H1 (cell line): Measurements from ENCODE around the gene HS6ST3. TPM values are rescaled to one million over a fixed set of nuclear protein-coding genes. Genes with fewer than 3 reads are reported as not detected.

Experiments used
- CTCF ChIA-PET: fragments of 300-600 bp; sonication (Branson Sonifier 250); formaldehyde crosslinking; loops from one replicate; lab custom pipeline; 2021; ENCODE audit not compliant: partially characterized antibody; lab: Charles Lee
- POLR2A ChIA-PET: fragments of 300-600 bp; sonication (Branson Sonifier 250); formaldehyde crosslinking; loops from one replicate; lab custom pipeline; 2021; ENCODE audit warnings: inconsistent platforms; ENCODE audit not compliant: partially characterized antibody; lab: Charles Lee
- DNase-seq, 2 experiments: peaks; one replicate each; pipeline versions ENCODE4 v3.0.0 to v3.0.0-alpha.2; 2010 to 2022; ENCODE audit warnings: low spot score in 2 of 2, low read depth in 1 of 2, mixed read lengths in 1 of 2
- FAIRE-seq: peaks from 2 replicates; lab custom pipeline; 2011; peaks lifted over from hg19 to GRCh38; lab: Jason Lieb, UNC
- H2AFZ ChIP-seq: 2 replicates; pipeline ENCODE4 v1.8.1; 2012; ENCODE audit warnings: low read length, inconsistent platforms
- H2AK5ac ChIP-seq: 2 replicates; pipeline ENCODE4 v1.6.1; 2013; ENCODE audit warnings: low read depth, low read length
- H2BK120ac ChIP-seq: replicated peaks from 2 replicates; pipeline ENCODE3; 2013; ENCODE audit warnings: low read depth, low read length, inconsistent platforms
- H2BK12ac ChIP-seq: 2 replicates; pipeline ENCODE4 v1.6.1; 2013; ENCODE audit warnings: low read depth, low read length
- H2BK15ac ChIP-seq: 2 replicates; pipeline ENCODE4 v1.6.1; 2013; ENCODE audit warnings: low read length
- H2BK20ac ChIP-seq: 2 replicates; pipeline ENCODE4 v1.6.1; 2013; ENCODE audit warnings: low read length
- H2BK5ac ChIP-seq: 2 replicates; pipeline ENCODE4 v1.6.1; 2013; ENCODE audit warnings: low read depth, low read length
- H3K14ac ChIP-seq: 2 replicates; pipeline ENCODE4 v1.6.1; 2013; ENCODE audit warnings: inconsistent platforms; ENCODE audit not compliant: insufficient read length
- H3K18ac ChIP-seq: 2 replicates; pipeline ENCODE4 v1.6.1; 2013; ENCODE audit warnings: low read length; ENCODE audit errors: extremely low read depth
- H3K23ac ChIP-seq: 2 replicates; pipeline ENCODE4 v1.6.1; 2013; ENCODE audit warnings: inconsistent platforms; ENCODE audit not compliant: insufficient read length
- H3K23me2 ChIP-seq: 2 replicates; pipeline ENCODE4 v1.6.1; 2013; ENCODE audit warnings: low read depth, low read length
- H3K27ac ChIP-seq: 2 replicates; pipeline ENCODE4 v1.6.1; 2011; ENCODE audit warnings: low read depth, low read length, inconsistent platforms
- H3K27me3 ChIP-seq, 4 experiments: replicated peaks in 1 of 4; 1 replicate in 1 of 4; 2 replicates in 3 of 4; pipeline versions ENCODE4 v1.6.1 to v1.8.1; 2011 to 2013; ENCODE audit warnings: low read length in 3 of 4, mild to moderate bottlenecking in 3 of 4, inconsistent platforms in 2 of 4, mixed read lengths in 2 of 4, moderate library complexity in 1 of 4; ENCODE audit not compliant: control insufficient read depth in 3 of 4, insufficient read depth in 3 of 4; ENCODE audit errors: extremely low read depth in 1 of 4
- H3K36me3 ChIP-seq, 4 experiments: 2 replicates each; pipeline versions ENCODE4 v1.6.1 to v1.8.1; 2011 to 2013; ENCODE audit warnings: mild to moderate bottlenecking in 4 of 4, low read length in 3 of 4, moderate library complexity in 2 of 4, control low read depth in 1 of 4, inconsistent platforms in 1 of 4; ENCODE audit not compliant: insufficient read depth in 4 of 4, control insufficient read depth in 2 of 4
- H3K4ac ChIP-seq: replicated peaks from 2 replicates; pipeline ENCODE3; 2013; ENCODE audit warnings: low read length, low read depth, mixed read lengths, inconsistent platforms; ENCODE audit not compliant: insufficient read length
- H3K4me1 ChIP-seq, 4 experiments: replicated peaks in 1 of 4; 1 replicate in 1 of 4; 2 replicates in 3 of 4; pipeline versions ENCODE4 v1.6.1 to v1.8.1; 2011 to 2013; ENCODE audit warnings: low read length in 3 of 4, inconsistent platforms in 2 of 4, mixed read lengths in 1 of 4; ENCODE audit not compliant: insufficient read depth in 4 of 4, control insufficient read depth in 3 of 4
- H3K4me2 ChIP-seq, 2 experiments: 2 replicates each; pipeline versions ENCODE4 v1.6.1 to v1.8.1; 2011 to 2013; ENCODE audit warnings: low read depth in 2 of 2, low read length in 2 of 2, control low read depth in 1 of 2, inconsistent platforms in 1 of 2, mild to moderate bottlenecking in 1 of 2; ENCODE audit not compliant: insufficient read depth in 1 of 2
- H3K4me3 ChIP-seq, 4 experiments: fragments of 200-600, 300-600 bp in 1 of 4; sonication (generic), shearing (Covaris generic), sonication (Bioruptor Twin) in 1 of 4; 2 replicates each; pipeline versions ENCODE4 v1.5.1 to v1.8.1; 2011 to 2016; ENCODE audit warnings: low read length in 4 of 4, low read depth in 3 of 4, control low read depth in 2 of 4, inconsistent platforms in 2 of 4, mild to moderate bottlenecking in 2 of 4, mixed read lengths in 1 of 4, moderate library complexity in 1 of 4; ENCODE audit not compliant: insufficient read depth in 2 of 4; ENCODE audit errors: extremely low read depth in 1 of 4
- H3K56ac ChIP-seq: replicated peaks from 2 replicates; pipeline ENCODE3; 2013; ENCODE audit warnings: low read depth, mild to moderate bottlenecking, mixed read lengths, low read length, inconsistent platforms; ENCODE audit not compliant: insufficient read length
- H3K79me1 ChIP-seq: 2 replicates; pipeline ENCODE4 v1.6.1; 2013; ENCODE audit warnings: low read depth, low read length, control low read depth
- H3K79me2 ChIP-seq, 2 experiments: 2 replicates each; pipeline versions ENCODE4 v1.6.1 to v1.8.1; 2012 to 2013; ENCODE audit warnings: low read length in 2 of 2, mild to moderate bottlenecking in 2 of 2, inconsistent platforms in 1 of 2; ENCODE audit not compliant: insufficient read depth in 2 of 2, control insufficient read depth in 1 of 2
- H3K9ac ChIP-seq, 4 experiments: replicated peaks in 1 of 4; 1 replicate in 1 of 4; 2 replicates in 3 of 4; pipeline versions ENCODE4 v1.6.1 to v1.8.1; 2011 to 2013; ENCODE audit warnings: low read depth in 3 of 4, low read length in 3 of 4, control low read depth in 2 of 4, mild to moderate bottlenecking in 2 of 4, moderate library complexity in 2 of 4, inconsistent platforms in 1 of 4; ENCODE audit errors: extremely low read depth in 1 of 4
- H3K9me3 ChIP-seq, 2 experiments: 2 replicates each; pipeline versions ENCODE4 v1.6.1 to v1.8.1; 2012 to 2013; ENCODE audit warnings: mild to moderate bottlenecking in 2 of 2, moderate library complexity in 2 of 2, control low read depth in 1 of 2, inconsistent platforms in 1 of 2, low read depth in 1 of 2, low read length in 1 of 2, mixed read lengths in 1 of 2; ENCODE audit not compliant: insufficient read depth in 2 of 2
- H4K20me1 ChIP-seq, 2 experiments: replicated peaks in 1 of 2; 2 replicates each; pipeline versions ENCODE3 to v1.8.1; 2011 to 2013; ENCODE audit warnings: inconsistent platforms in 2 of 2, low read length in 2 of 2, mild to moderate bottlenecking in 1 of 2; ENCODE audit not compliant: insufficient read depth in 2 of 2, control insufficient read depth in 1 of 2
- H4K5ac ChIP-seq: 2 replicates; pipeline ENCODE4 v1.6.1; 2013; ENCODE audit warnings: low read length, low read depth, mixed read lengths, inconsistent platforms; ENCODE audit not compliant: insufficient read length
- H4K8ac ChIP-seq: 2 replicates; pipeline ENCODE4 v1.8.0; 2013; ENCODE audit warnings: mild to moderate bottlenecking, moderate library complexity, low read length, inconsistent platforms; ENCODE audit not compliant: insufficient read depth; ENCODE audit errors: extremely low read depth
- H4K91ac ChIP-seq: replicated peaks from 2 replicates; pipeline ENCODE3; 2013; ENCODE audit warnings: low read length, mixed read lengths, inconsistent platforms; ENCODE audit not compliant: insufficient read length
- ASH2L ChIP-seq: fragments of 200-600, 300-600 bp; sonication (generic); IDR thresholded peaks from one replicate; pipeline ENCODE4 v1.7.1; 2017; ENCODE audit warnings: low read length
- CBX8 ChIP-seq: fragments of 300-800, 300-1000 bp; sonication (generic); IDR thresholded peaks from 2 replicates; pipeline ENCODE4 v1.7.1; 2016; ENCODE audit warnings: low read depth, low read length, borderline replicate concordance
- CHD2 ChIP-seq: IDR thresholded peaks from 2 replicates; pipeline ENCODE4 v1.6.1; 2012; ENCODE audit warnings: low read length, improper control_type of control experiment
- EGR1 ChIP-seq: IDR thresholded peaks from 2 replicates; pipeline ENCODE4 v1.6.1; 2011; ENCODE audit warnings: low read depth, low read length, borderline replicate concordance
- EZH2 ChIP-seq: fragments of 200-600 bp; sonication (generic); IDR thresholded peaks from 2 replicates; pipeline ENCODE4 v1.7.1; 2012; ENCODE audit warnings: low read depth, mild to moderate bottlenecking, moderate library complexity, low read length, inconsistent platforms; ENCODE audit not compliant: severe bottlenecking
- GABPA ChIP-seq: IDR thresholded peaks from 2 replicates; pipeline ENCODE4 v1.6.1; 2011; ENCODE audit warnings: mild to moderate bottlenecking, low read length, moderate library complexity, borderline replicate concordance; ENCODE audit not compliant: insufficient read depth
- NANOG ChIP-seq: IDR thresholded peaks from 2 replicates; pipeline ENCODE4 v1.6.1; 2011; ENCODE audit warnings: low read length, low read depth, mild to moderate bottlenecking, inconsistent platforms; ENCODE audit not compliant: insufficient read depth, poor library complexity, severe bottlenecking
- RXRA ChIP-seq: IDR thresholded peaks from 2 replicates; pipeline ENCODE4 v1.6.1; 2011; ENCODE audit warnings: low read depth, mild to moderate bottlenecking, low read length, moderate library complexity; ENCODE audit not compliant: insufficient read depth
- SIX5 ChIP-seq: IDR thresholded peaks from 2 replicates; pipeline ENCODE4 v1.6.1; 2011; ENCODE audit warnings: mild to moderate bottlenecking, low read depth, low read length
- SP2 ChIP-seq: IDR thresholded peaks from 2 replicates; pipeline ENCODE4 v1.6.1; 2012; ENCODE audit warnings: mild to moderate bottlenecking, low read length, inconsistent platforms
- SRF ChIP-seq: IDR thresholded peaks from 2 replicates; pipeline ENCODE4 v1.6.1; 2011; ENCODE audit warnings: mild to moderate bottlenecking, low read depth, low read length, moderate library complexity
- WGBS, 2 experiments: shearing (Covaris generic) in 1 of 2; methylation state at CpG; one replicate each; pipeline versions ENCODE4 v1.1.6 to v1.1.7; 2013 to 2015; ENCODE audit warnings: low lambda C conversion rate in 2 of 2, mixed read lengths in 2 of 2, inconsistent platforms in 1 of 2, low coverage in 1 of 2, missing lambda C conversion rate in 1 of 2; ENCODE audit not compliant: insufficient replicate concordance in 2 of 2, insufficient coverage in 1 of 2, insufficient read length in 1 of 2; ENCODE audit errors: extremely low coverage in 1 of 2, missing lambda C conversion rate in 1 of 2; 5-methylcytosine and 5-hydroxymethylcytosine counted together
- polyA plus RNA-seq, 7 experiments: library from polyadenylated mRNA; depleted of rRNA in 3 of 7; stranded (reverse) in 5 of 7; unstranded in 2 of 7; fragments of >200 nt in 5 of 7; fragments of 200-250 nt in 2 of 7; gene quantifications; 1 replicate in 5 of 7; 2 replicates in 1 of 7; 4 replicates in 1 of 7; pipeline versions ENCODE4 v1.2.1 to v1.2.3, GENCODE V29; 2011 to 2013; ENCODE audit warnings: missing spikeins in 2 of 7, mixed read lengths in 2 of 7
- total RNA-seq: library from RNA; stranded (reverse); fragmentation: NEBNext Ultra II Directional; extraction: Animal tissue kit (Norgen Biotek cat#: 25700); gene quantifications from 2 replicates; pipeline ENCODE4 v1.2.1, GENCODE V29; 2021

HS6ST3 gene
- total and polyA plus RNA-seq, 2 of the 8 experiments (the other 6 are each of a cell fraction or from before 2014, with no cell fraction given): 0.45 to 1.2 TPM

DNA sequence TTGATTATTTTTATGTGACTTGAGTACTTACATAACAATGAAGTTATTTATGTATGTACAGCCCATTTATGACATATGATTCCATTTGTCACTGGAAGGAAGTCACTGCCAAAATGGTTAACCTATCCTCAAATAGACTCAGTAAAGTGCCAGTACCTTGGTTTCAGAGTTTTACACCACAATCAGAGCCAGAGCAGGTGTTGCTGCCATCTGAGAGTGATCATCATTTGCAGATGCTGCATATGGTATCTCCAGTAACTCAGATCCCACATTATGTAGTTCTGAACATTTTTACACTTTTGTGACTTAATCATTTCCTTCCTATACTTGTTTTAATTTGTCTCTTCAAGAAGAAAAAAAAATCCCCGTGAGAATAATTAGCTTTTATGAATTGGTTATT is 313.3 kb downstream of the HS6ST3 start:
- Histone ChIP-seq H3K14ac (no peak overlapping the region), H2AK5ac (no peak overlapping the region), H3K4ac (no peak overlapping the region), H2AFZ (no peak overlapping the region), H4K5ac (no peak overlapping the region), H4K91ac (no peak overlapping the region), H3K79me2 (no peaks in the 10 kb centered on the region), H3K23me2 (peaks cover 3% of the 10 kb centered on the region; the same call in 1 of the 2 replicates), H3K4me2 (no peak overlapping the region), H4K8ac (no peak overlapping the region), H3K18ac (no peak overlapping the region), H3K36me3 (no peaks in the 10 kb centered on the region), H3K56ac (no peak overlapping the region), H3K27ac (no peak overlapping the region), H3K27me3 (no peaks in the 10 kb centered on the region), H3K9ac (no peak overlapping the region), H2BK120ac (no peak overlapping the region), H3K23ac (no peak overlapping the region), H3K9me3 (no peaks in the 10 kb centered on the region), H4K20me1 (no peaks in the 10 kb centered on the region), H2BK20ac (no peak overlapping the region), H2BK12ac (no peak overlapping the region), H2BK15ac (no peak overlapping the region), H3K4me3 (no peak overlapping the region), H3K79me1 (no peaks in the 10 kb centered on the region), H3K4me1 (peaks cover 0 to 7% (median 2%) of the 10 kb centered on the region in 4 experiments; a peak in 3 of 7 replicates), H2BK5ac (no peak overlapping the region)
- WGBS, 2 experiments: 92% methylated on average over 1 of the region's 1 CpG; no CpG with 5 or more reads in 1 of the 2 experiments
- TF ChIP-seq EGR1 (no peak), SP2 (no peak), GABPA (no peak), EZH2 (no peak), RXRA (no peak), ASH2L (no peak), SIX5 (no peak), CBX8 (no peak), NANOG (no peak), SRF (no peak), CHD2 (no peak)
- FAIRE-seq: no peak
- no peak for DNase-seq
- POLR2A ChIA-PET: no interaction called here
- CTCF ChIA-PET: interaction anchor here (0.5 to 1.6 kb wide), 4 partner anchors 60 to 421 kb away, joined by 3 read pairs; no protein-coding TSS in a partner anchor
